Motor neuron (in vitro differentiated cells): ENCODE results near the gene TIMM13. TPM values are rescaled to one million over a fixed set of nuclear protein-coding genes. Genes with fewer than 3 reads are reported as not detected.
"Not testable (repeated sequence)": the region's sequence is repeated elsewhere in the genome, so short reads cannot be mapped to it uniquely, and the experiment has no call there.

ENCODE experiments used
- ATAC-seq, 8 experiments: fragments of 200-7000 bp; cut with Tn5 transposase; replicated peaks in 6 of 8; 2 replicates each; pipeline ENCODE4 v1.8.0; 2021; ENCODE audit warnings: mild to moderate bottlenecking in 8 of 8, moderate library complexity in 8 of 8
- H3K27ac ChIP-seq, 2 donors: fragments of 250-450 bp; sonication (Bioruptor Pico); 2 replicates each; pipeline ENCODE4 v1.9.0; 2021; ENCODE audit warnings: antibody characterized with exemption in 2 of 2, mild to moderate bottlenecking in 2 of 2, moderate library complexity in 1 of 2
- H3K4me1 ChIP-seq, 2 donors: fragments of 250-450 bp; sonication (Bioruptor Pico); replicated peaks in 1 of 2; 2 replicates each; pipeline ENCODE4 v1.6.1; 2021; ENCODE audit warnings: antibody characterized with exemption in 2 of 2, mild to moderate bottlenecking in 2 of 2, moderate library complexity in 1 of 2
- H3K4me3 ChIP-seq, 5 donors: fragments of 250-450 bp; sonication (Bioruptor Pico); 2 replicates each; pipeline ENCODE4 v1.9.0; 2021; ENCODE audit warnings: antibody characterized with exemption in 5 of 5, mild to moderate bottlenecking in 5 of 5, moderate library complexity in 4 of 5
- WGBS, 10 experiments: fragments of 450-650 bp; shearing (Covaris generic); methylation state at CpG; one replicate each; pipeline ENCODE4 v1.0.0; 2022; 5-methylcytosine and 5-hydroxymethylcytosine counted together
- in situ Hi-C, 9 experiments: fragments of 400-800 bp; cut with MboI; loops; one replicate each; pipeline ENCODE4 v1.15.0; 2021; ENCODE audit warnings: low sequenced_read_pairs in 9 of 9, low pct_unique_long_range_greater_than_20kb in 2 of 9; ENCODE audit not compliant: unreplicated experiment in 9 of 9
- total RNA-seq, 8 experiments: library from RNA; unstranded; fragments of 300-600 nt; gene quantifications; 2 replicates each; pipeline versions ENCODE4 v1.2.3 to v1.2.4, GENCODE V29; 2022

The TIMM13 gene
- total RNA-seq = 100 to 1,000 TPM in 2 of 8 experiments, 10 to 100 TPM in 6; 51.8 to 145 (median 85.3) TPM

DNA sequence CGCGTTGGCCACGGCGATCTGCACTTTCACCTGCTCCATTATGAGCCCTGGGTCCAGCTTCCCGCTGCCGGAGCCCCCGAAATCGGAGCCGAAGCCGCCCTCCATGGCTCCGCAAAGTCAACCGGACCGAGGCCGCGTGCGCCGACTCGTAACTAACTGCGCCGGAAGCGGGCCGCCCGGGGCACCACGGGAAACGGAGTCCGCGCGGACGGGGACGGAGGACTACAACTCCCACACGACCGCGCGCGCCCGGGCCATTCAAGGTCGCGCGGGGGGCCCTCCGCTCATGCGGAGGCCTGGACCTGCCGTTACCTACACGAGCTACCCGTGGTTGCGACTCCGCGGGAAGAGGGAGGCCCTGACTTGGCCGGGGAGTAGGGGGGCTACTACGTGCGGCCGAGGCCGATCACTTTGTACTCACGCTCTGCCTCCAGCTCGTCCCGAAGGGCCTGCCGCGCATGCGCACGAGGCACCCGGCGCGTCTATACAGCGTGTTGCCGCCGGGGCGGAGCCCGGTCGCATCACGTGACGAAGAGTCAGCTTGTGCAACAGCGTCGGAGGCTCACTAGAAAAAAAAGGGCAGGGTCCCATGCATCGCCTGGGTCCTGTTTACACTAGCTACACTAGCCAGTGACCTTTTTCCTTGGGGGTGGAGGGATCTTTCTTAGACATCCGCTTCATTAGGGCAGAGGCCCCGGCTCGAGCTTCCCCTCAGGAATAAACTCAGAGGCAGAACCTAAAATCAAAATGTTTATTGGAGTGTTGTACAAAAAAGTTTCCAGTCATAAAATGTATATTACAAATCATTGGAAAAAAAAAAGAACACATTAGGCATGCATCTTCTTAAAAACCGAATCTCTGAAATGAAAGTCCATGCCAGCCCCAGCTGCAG, at the start of gene TIMM13:
TIMM13 (minus strand) TSS at position 158 of the 892 bp plus-strand sequence; CDS start at position 105, 53 bp downstream.
- H3K27ac ChIP-seq = peak within 1 kb of the TSS; percentile 99 to 100
- in situ Hi-C loops = no loop called here
- 0 to 4% (median 1%) methylated on average over 1 to 29 of the region's 77 CpGs; no CpG with 5 or more reads in 4 of the 10 experiments for WGBS, 10 experiments
- ATAC-seq = peak; percentile 51 to 89 (median 82)
- H3K4me1 ChIP-seq = peaks cover 27% of the 10 kb centered on the region in 2 donors
- H3K4me3 ChIP-seq = peak within 1 kb of the TSS; percentile 74 to 99 (median 80)

DNA sequence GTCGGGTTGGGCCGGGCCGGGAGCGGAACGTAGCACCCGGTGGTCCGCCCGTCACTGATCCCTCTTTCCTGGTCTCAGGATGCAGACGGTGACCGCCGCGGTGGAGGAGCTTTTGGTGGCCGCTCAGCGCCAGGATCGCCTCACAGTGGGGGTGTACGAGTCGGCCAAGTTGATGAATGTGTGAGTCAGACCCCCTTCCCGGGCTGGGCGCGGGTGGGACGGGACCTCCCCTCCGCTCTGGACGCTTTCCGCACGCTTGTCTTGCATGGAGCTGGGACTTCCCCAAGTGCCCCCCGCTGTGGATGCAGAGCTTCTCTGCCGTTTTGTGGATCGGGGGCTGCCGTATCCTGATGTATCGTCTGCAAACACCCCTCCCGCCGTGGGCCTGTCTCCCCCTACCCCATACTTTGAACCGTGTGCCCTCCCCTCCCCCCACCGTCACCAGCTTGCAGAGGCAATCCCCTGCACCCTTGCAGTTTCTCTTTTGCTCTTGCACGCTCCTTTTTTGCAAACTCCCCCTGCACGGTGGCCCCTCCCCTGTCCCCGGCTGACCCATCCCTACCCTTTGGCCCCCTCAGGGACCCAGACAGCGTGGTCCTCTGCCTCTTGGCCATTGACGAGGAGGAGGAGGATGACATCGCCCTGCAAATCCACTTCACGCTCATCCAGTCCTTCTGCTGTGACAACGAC, 49.2 kb upstream of the TIMM13 start:
- Histone ChIP-seq H3K4me3 (peak overlapping the region; percentile 27 to 95 (median 55)), H3K27ac (peak overlapping the region in 1 of 2 donors; percentile 18), H3K4me1 (peaks cover 8 to 23% of the 10 kb centered on the region in 2 donors)
- 0% methylated on average over 2 of the region's 42 CpGs; no CpG with 5 or more reads in 9 of the 10 experiments for WGBS, 10 experiments
- peak in 6 of 8 experiments; percentile 1 to 32 (median 26) for ATAC-seq
- in situ Hi-C loops = loop anchor here in 5 of 9 experiments (10.0 to 25.0 kb wide), 4 partner anchors 111 to 138 kb away; no protein-coding TSS in a partner anchor

DNA sequence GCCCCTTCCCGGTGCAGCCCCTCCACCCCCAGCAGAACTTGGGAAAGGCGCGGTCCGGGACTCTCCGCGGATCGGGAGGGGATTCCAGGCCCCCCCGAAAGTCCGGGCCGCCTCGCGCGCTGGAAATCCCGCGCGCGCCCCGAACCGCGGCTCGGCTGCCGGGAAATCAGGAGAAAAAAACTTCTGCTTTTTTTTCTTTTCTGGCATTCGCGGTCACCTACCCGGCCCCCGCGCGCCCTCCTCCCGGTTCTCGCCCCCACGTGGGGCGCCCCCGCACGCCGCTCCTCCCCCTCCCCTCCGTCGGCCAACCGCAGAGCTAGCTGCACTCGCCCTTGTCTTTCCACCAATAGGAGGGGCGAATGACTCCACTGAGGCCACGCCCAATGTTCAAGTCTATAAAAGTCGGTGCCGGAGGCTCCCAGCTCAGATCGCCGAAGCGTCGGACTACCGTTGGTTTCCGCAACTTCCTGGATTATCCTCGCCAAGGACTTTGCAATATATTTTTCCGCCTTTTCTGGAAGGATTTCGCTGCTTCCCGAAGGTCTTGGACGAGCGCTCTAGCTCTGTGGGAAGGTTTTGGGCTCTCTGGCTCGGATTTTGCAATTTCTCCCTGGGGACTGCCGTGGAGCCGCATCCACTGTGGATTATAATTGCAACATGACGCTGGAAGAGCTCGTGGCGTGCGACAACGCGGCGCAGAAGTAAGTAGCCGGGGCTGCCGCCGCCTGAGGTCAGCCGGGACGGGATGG, 48.5 kb upstream of the TIMM13 start, which contains the start of gene GADD45B:
GADD45B (plus strand) TSS at position 426 of the 749 bp plus-strand sequence; CDS start at position 658, 232 bp downstream.
- peak within 1 kb of the TSS; percentile 27 to 95 (median 55) for H3K4me3 ChIP-seq
- peak; percentile 4 to 61 (median 48) for ATAC-seq
- peak within 1 kb of the TSS in 1 of 2 donors; percentile 18 for H3K27ac ChIP-seq
- 0 to 3% (median 0%) methylated on average over 2 to 21 of the region's 70 CpGs; no CpG with 5 or more reads in 3 of the 10 experiments for WGBS, 10 experiments
- in situ Hi-C loops = loop anchor here in 5 of 9 experiments (10.0 to 25.0 kb wide), 4 partner anchors 111 to 139 kb away; no protein-coding TSS in a partner anchor
- H3K4me1 ChIP-seq = peaks cover 8 to 23% of the 10 kb centered on the region in 2 donors

DNA sequence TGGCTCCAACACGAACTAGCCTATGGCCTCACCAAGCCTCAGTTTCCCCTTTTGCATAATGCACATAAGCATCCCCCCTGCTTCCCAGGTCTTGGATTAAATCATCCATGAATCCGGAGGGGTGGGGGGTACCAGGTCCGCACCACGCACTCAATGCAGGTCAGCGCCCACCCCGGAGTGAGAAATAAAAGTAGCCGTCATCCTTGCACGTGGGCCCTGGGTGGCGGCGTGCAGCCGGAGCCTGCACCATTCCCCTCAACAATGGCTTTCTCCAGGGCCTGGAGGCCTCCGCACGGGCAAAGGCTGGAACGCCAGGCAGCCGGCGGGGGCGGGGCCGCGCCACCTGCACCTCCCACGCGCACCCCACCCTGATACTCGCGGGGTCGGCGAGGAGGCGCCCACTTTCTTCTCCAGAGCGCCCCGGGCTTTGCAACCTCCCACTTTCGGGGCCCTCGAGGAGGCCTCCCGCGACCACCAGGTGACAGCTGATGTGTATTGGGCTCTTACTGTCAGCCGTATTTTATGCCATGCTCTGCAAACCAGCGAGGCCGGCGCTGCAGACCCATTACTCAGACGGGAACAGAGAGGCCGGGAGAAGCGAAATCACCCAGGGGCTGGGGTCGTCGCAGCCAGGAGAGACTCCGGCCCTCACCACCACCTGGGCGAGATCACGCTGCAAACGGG, 47.8 kb upstream of the TIMM13 start:
- WGBS, 10 experiments = 0 to 3% (median 1%) methylated on average over 3 to 14 of the region's 45 CpGs; no CpG with 5 or more reads in 5 of the 10 experiments
- peak in 7 of 8 experiments; percentile 1 to 62 (median 42) for ATAC-seq
- H3K4me3 ChIP-seq = peak overlapping the region; percentile 27 to 95 (median 55)
- H3K4me1 ChIP-seq = peaks cover 8 to 23% of the 10 kb centered on the region in 2 donors
- in situ Hi-C loops = loop anchor here in 5 of 9 experiments (10.0 to 25.0 kb wide), 4 partner anchors 112 to 140 kb away; no protein-coding TSS in a partner anchor
- peak overlapping the region in 1 of 2 donors; percentile 5 for H3K27ac ChIP-seq

DNA sequence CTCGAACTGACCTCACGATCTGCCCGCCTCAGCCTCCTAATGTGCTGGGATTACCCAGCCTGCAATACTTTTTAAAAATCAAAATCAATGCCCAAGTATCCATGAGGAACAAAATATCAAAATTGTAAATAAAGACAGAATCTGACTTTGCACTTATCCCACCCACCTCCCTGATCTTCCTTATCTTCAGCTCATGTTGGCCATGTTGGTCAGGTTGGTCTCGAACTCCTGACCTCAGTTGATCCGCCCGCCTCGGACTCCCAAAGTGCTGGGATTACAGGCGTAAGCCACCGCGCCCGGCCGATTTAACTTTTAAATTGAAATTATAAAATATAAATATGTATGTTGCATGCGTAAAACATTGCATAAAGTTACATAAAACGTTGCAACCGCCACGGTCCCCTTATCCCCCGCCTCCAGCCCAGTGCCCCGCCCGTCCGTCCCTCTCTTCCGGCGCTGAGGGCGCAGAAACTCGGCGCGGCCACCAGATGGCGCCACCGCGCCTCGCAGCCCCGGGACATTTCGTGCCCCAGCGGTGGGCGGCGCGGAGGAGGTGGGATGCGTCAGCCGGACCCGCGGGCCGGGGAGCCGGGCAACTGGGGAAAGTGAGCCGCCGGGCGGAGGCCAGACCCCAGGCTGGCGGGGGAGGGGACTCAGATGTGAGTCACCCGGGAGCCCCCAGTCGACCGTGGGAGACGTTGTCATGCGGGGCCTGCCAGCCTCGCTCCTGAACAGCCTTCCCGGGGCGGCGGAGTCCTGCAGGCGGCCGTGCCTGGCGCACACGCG, 47.0 kb upstream of the TIMM13 start:
- Histone ChIP-seq H3K4me3 (peak overlapping the region in 4 of 5 donors; percentile 6 to 95 (median 74)), H3K4me1 (peaks cover 8 to 23% of the 10 kb centered on the region in 2 donors), H3K27ac (peak overlapping the region in 1 of 2 donors; percentile 5)
- in situ Hi-C loops = loop anchor here in 6 of 9 experiments (10.0 to 25.0 kb wide), 4 partner anchors 113 to 140 kb away; no protein-coding TSS in a partner anchor
- ATAC-seq = peak; percentile 4 to 69 (median 57)
- WGBS, 10 experiments = 0 to 89% (median 32%) methylated on average over 1 to 13 of the region's 60 CpGs; no CpG with 5 or more reads in 2 of the 10 experiments

DNA sequence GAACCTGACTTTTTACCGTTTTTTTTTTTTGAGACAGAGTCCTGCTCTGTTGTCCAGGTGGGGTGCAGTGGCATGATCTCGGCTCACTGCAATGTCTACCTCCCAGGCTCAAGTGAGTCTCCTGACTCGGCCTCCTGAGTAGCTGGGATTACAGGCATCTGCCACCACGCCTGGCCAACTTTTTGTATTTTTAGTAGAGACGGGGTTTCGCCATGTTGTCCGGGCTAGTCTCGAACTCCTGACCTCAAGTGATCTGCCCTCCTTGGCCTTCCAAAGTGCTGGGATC, 42.5 kb upstream of the TIMM13 start:
- in situ Hi-C loops = loop anchor here in 5 of 9 experiments (10.0 to 25.0 kb wide), 3 partner anchors 117 to 145 kb away; no protein-coding TSS in a partner anchor
- ATAC-seq, H3K4me3 ChIP-seq, H3K4me1 ChIP-seq: not testable (repeated sequence)
- WGBS, 10 experiments = 0 to 100% (median 95%) methylated on average over 1 to 4 of the region's 8 CpGs; no CpG with 5 or more reads in 5 of the 10 experiments
- peak overlapping the region in 1 of 2 donors; percentile 30 for H3K27ac ChIP-seq

DNA sequence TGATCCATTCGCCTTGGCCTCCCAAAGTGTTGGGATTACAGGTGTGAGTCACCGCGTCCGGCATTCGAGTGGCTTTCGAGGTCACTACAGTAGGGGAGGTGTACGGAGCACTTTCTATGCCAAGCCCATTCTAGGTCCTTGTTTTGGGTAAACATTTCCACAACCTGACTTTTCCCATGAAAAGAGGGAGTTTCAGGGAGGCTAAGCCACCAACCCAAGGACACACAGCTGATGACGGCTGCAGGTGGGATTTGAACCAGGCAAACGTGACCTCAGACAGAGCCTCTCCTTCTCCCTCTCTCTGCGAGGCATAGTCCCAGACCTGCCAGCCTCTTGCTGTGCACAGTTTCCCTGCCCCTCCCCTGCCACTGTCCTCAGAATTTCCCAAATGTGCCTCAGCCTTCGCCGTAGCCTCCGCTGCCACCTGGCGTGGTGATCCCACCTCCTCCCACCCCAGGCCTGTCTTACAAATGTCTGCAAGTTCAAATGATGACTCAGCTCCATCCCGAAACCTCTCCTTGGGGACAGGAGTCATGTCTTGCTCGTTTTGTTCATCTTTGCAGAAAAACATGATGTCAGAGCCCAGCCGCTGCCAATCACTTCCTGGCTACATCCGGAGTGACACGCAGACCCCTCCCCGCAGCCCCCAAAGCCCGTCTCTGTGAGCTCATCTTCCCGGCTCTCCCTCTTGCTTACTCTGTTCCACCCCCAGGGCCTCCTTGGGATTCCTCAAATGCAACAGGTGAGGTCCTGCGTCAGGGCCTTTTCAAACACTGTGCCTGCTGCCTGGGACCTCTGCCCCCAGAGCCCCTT, 41.9 kb upstream of the TIMM13 start:
- WGBS, 10 experiments = 18 to 100% (median 39%) methylated on average over 1 to 10 of the region's 23 CpGs; no CpG with 5 or more reads in 4 of the 10 experiments

DNA sequence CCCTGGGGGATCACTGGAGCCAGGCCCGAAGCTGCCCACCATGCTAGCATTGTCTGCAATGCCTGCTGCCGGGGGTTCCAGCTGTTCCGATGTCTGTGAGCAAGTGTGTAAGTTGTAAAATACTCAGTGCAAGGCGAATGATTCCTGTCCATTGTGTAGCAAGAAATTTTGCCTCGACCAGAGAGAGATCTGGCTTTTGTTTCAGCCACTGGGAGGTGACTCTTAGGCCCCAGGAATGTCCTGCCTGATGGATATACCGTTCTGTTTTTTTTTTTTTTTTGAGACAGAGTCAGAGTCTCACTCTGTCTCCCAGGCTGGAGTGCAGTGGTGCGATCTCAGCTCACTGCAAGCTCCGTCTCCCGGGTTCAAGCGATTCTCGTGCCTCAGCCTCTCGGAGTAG, 41.2 kb upstream of the TIMM13 start:
- in situ Hi-C loops = loop anchor here in 2 of 9 experiments (10.0 to 25.0 kb wide), 2 partner anchors 119 to 146 kb away; no protein-coding TSS in a partner anchor
- no peak overlapping the region for H3K27ac ChIP-seq

More for the DNA sequence above, 41.9 kb upstream of the TIMM13 start:
- ATAC-seq = peak in 7 of 8 experiments; percentile 42 to 91 (median 84)
- peak overlapping the region in 1 of 2 donors; percentile 30 for H3K27ac ChIP-seq
- H3K4me3 ChIP-seq = no peak overlapping the region
- peaks cover 0 to 4% of the 10 kb centered on the region in 2 donors for H3K4me1 ChIP-seq
- in situ Hi-C loops = loop anchor here in 2 of 9 experiments (10.0 to 25.0 kb wide), 2 partner anchors 118 to 145 kb away; no protein-coding TSS in a partner anchor

DNA sequence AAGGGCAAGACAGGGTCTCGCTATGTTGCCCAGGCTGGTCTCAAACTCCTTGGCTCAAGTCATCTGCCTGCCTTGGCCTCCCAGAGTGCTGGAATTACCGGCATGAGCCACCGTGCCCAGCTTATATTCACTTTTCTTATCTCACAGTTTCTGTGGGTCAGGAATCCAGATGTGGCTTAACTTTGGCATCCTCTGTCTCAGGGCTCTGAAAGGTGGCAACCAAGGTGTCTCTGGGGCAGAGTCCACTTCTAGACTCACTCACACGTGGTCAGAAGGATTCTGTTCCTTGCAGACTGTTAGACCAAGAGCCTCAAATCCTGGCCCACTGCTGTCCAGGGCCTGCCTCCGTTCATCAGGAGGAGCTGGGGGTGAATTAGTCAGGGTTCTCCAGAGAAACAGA, 37.0 kb upstream of the TIMM13 start:
- in situ Hi-C loops = loop anchor here in 2 of 9 experiments (10.0 to 25.0 kb wide), 2 partner anchors 123 to 150 kb away; no protein-coding TSS in a partner anchor
- H3K27ac ChIP-seq = no peak overlapping the region
- 34 to 100% (median 90%) methylated on average over 1 to 2 of the region's 5 CpGs; no CpG with 5 or more reads in 7 of the 10 experiments for WGBS, 10 experiments
- peaks cover 0 to 3% of the 10 kb centered on the region in 2 donors for H3K4me1 ChIP-seq
- ATAC-seq = no peak
- no peak overlapping the region for H3K4me3 ChIP-seq

More for the DNA sequence above, 41.2 kb upstream of the TIMM13 start:
- ATAC-seq = no peak
- Histone ChIP-seq H3K4me1 (peaks cover 0 to 4% of the 10 kb centered on the region in 2 donors), H3K4me3 (no peak overlapping the region)
- 0 to 80% (median 68%) methylated on average over 1 to 8 of the region's 12 CpGs; no CpG with 5 or more reads in 2 of the 10 experiments for WGBS, 10 experiments

DNA sequence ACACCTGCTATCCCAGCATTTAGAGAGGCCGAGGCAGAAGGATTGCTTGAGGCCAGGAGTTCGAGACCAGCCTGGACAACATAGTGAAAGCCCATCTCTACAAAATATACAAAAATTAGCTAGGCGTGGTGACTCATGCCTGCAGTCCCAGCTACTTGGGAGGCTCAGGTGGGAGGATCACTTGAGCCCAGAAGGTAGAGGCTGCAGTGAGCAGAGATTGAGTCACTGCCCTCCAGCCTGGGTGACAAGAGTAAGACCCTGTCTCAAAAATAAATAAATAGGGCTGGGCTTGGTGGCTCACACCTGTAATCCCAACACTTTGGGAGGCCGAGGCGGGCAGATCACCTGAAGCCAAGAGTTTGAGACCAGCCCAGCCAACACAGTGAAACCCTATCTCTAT, 36.3 kb upstream of the TIMM13 start:
- not testable (repeated sequence) for H3K4me1 ChIP-seq, H3K4me3 ChIP-seq, H3K27ac ChIP-seq, ATAC-seq
- in situ Hi-C loops = loop anchor here in 2 of 9 experiments (10.0 to 25.0 kb wide), 2 partner anchors 124 to 151 kb away; no protein-coding TSS in a partner anchor
- 80 to 100% (median 95%) methylated on average over 1 to 5 of the region's 5 CpGs; no CpG with 5 or more reads in 5 of the 10 experiments for WGBS, 10 experiments
